NCI-H2227 treated with DMSO at 0.1 percent for 48 hours (cell line): ENCODE measurements around the gene ACVR2B.

Source experiments
- DNase-seq: peaks from one replicate; lab custom pipeline; 2025; lab: John Stamatoyannopoulos, UW

ACVR2B gene

DNA sequence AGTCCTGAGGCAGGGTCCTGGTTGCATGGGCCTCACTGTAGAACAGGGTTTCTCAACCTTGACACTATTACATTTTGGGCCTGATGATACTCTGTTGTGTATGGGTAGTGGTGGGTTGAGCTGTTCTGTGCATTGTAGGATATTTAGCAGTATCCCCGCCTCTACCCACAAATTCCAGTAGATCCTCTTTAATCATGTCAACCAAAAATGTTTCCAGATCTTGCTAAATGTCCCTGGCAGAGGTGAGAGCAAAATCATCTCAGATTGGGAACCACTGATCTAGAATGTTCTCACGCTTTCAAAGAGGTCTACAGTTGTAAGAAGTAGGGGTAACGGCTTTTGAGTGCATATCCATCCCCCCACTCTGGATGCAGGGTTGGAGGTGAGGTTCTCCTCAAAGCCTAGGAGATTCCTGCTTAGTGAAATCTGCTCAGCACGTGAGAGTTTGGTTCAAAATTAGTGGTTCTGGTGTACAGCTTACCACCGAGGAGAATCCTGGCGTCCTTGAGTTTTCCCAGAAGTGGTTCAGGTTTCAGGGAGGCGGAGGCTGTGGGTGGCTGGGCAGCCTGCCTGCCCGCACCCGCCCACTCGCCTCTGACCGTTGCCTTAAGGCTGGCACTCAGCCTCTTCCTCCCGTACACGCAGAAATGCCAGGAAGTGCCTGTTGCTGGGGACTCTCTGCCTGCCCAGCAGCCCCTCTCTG lies 5.3 kb downstream of the ACVR2B start:
- no peak for DNase-seq

DNA sequence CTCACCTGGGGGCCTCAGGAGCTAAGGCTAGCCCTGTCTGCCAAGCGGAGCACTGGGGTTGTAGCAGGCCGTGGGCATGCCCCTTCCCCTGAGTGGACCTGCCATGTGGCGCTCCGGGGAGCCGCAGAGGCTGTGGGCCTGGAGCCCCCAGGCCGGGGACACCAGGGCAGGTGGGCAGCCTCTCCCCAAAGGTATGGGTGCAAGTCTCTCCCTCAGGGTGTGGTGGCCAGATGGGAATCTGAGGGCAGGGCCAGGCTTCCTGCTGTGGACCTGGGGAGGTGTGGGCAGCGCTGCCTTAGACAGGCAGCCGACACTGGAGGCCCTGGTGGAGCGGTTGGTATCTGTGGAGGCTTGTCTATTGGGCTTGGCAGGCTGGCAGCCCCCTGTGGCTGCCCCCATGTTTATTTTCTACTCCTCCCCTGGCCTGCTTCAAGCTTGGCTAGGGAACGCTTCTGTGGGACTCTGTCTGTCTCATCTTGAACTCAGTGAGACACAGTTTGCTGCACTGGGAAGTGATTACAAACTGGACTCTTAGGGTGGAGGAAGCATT lies 5.9 kb downstream of the ACVR2B start:
- DNase-seq, result no peak

DNA sequence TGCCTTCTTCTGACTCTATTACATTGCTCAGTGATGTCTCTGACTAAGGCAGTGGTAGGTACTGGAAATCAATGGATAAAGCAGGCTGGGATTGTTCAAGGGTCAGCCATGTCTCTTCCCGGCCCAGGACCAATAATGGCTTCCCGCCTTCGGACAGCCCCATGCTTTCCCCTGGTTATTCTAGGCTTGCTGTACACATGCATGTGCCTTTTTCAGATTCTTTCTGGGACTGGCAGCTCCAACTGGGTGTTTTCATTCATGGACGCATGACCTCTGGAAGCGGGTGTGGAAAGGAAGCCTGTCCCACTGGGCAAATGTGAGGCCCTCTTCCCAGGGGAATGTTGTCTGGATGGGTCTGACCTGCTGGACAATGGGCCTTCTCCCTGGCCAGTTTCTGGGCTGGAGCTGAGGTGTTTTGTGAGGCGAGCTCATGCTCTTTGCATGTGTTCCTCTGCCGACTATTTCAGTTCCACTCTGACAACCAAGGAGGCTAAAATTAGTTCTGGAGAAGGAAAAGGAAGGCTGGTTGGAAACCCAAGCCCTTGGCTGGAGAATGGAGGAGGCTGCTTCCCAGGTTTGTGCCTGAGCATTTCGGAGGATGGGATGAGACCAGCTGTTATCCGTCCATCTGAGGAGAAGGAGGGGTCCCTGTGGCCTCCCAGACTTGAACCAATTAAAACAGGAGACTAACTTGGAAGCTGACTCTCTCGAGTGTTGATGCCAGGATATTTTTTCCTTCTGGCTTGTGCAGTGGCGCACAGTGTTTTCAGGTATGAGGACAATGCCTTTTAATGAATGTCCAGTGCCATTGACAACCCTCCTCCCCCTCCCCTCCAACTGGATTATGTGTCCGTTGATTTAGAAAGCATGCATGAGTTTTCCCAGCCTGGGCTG lies 6.9 kb downstream of the ACVR2B start:
- no peak for DNase-seq

GRCh38 chr3:38465588-38466154 lies 12.0 kb downstream of the ACVR2B start:
- no peak for DNase-seq

- DNase-seq, result no peak
Observed at GRCh38 chr3:38468765-38469164, 15.1 kb downstream of the ACVR2B start.

DNA sequence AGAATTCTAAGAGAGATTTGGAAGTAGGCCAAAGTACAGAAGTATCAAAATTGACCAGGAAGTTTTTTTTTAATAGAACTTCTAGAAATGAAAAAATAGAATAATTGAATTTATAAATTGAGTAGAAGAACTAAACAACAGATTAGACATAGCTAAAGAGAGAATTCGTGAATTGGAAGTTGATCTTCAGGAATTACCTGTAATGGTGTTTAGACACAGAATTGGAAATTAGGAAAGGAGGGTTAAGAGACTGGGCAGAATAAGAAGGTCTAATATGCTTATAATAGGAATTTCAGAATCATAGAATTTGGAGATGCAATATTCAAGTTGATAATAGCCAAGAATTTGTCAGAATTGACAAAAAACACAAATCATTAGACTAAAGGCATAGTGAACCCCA lies 16.2 kb downstream of the ACVR2B start:
- DNase-seq, result no peak

DNA sequence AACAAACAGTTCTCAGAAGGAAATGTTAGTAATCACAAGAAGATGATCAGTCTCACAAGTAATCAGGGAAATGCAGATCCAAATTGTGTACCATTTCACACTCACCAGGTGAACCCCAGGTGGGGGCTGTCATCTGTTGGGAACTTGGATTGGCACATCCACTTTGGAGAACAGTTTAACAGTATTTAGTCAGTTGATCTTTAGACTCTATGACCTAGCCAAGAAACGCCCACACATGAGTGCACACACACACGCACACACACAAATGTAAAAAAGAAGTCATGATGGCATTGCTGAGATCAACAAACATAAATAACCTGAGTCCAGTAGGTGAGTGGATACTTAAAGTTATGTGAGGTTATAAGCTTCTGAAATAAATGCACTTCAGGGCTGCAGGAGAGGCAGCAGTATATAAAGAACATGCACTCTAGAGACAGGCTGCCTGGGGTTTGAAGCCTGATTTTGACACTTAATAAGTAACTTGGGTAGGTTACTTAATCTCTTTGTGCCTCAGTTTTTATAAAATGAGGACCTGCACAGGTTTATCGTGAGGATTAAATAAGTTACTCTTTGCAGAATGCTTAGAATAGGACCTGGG lies 17.7 kb downstream of the ACVR2B start:
- no peak for DNase-seq

- DNase-seq, result no peak
Observed at GRCh38 chr3:38472342-38472741, 18.7 kb downstream of the ACVR2B start.

- no peak for DNase-seq
Observed at GRCh38 chr3:38473229-38473628, 19.5 kb downstream of the ACVR2B start.

- DNase-seq, result no peak
Observed at GRCh38 chr3:38474928-38475605, 21.4 kb downstream of the ACVR2B start.

- DNase-seq, result no peak
Observed at GRCh38 chr3:38475716-38476115, 22.0 kb downstream of the ACVR2B start.

- no peak for DNase-seq
Observed at GRCh38 chr3:38476157-38476756, 22.6 kb downstream of the ACVR2B start.

GRCh38 chr3:38477057-38477820 lies 23.5 kb downstream of the ACVR2B start:
- DNase-seq, result no peak

DNA sequence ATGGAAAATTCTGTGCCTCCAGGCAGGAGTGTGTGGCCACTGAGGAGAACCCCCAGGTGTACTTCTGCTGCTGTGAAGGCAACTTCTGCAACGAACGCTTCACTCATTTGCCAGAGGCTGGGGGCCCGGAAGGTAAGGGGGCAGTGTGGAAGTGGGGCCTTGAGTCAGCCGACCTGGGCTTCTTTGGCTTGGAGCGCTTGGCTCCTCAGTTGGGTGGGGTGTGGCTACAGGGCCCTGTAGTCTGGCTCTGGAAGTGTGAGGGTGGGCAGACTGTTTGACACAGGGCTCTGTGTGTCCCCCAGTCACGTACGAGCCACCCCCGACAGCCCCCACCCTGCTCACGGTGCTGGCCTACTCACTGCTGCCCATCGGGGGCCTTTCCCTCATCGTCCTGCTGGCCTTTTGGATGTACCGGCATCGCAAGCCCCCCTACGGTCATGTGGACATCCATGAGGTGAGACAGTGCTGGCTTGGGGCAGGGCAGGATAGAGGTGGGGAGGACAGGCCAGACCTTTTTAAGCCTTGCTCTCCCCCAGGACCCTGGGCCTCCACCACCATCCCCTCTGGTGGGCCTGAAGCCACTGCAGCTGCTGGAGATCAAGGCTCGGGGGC lies 24.3 kb downstream of the ACVR2B start:
- DNase-seq, result no peak

DNA sequence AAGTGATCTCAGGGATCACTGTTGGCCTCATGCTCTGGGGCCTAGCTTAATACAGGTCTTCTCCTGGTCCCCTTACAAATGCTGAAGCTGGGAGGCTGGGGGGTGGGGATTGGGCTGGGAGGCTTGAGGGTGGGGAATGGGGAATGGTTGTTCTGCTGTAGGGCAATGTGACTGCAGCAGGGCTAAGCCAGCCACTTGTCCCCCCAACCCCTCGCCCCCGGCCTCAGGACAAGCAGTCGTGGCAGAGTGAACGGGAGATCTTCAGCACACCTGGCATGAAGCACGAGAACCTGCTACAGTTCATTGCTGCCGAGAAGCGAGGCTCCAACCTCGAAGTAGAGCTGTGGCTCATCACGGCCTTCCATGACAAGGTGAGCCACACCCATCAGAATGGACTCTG lies 25.2 kb downstream of the ACVR2B start:
- DNase-seq, result no peak

DNA sequence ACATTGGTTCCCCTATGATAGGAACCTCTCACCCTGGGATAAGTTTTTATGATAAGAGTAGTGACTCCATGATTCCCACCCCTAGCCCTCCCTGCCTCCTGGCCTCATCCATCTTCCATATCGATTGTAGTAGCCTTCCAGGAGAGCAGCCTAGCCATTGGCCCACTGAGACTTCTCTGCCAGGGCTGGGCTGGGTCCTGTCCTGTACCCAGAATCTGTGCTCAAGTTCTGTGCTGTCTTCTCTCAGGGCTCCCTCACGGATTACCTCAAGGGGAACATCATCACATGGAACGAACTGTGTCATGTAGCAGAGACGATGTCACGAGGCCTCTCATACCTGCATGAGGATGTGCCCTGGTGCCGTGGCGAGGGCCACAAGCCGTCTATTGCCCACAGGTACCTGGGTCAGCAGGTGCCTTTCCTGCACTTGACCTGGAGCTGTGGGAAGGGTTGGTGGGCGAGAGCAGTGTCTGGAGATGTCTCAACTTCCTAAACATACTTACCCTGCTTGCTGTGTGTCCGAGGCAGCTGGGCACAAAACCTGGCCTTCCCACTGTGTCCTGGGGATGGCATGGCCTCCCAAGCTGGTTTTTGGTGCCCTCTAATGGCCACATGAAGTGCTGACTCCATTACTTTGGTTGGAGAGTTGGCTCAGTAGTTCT lies 25.9 kb downstream of the ACVR2B start:
- peak; percentile 3 for DNase-seq

GRCh38 chr3:38480093-38480445 lies 26.4 kb downstream of the ACVR2B start:
- DNase-seq, result no peak

DNA sequence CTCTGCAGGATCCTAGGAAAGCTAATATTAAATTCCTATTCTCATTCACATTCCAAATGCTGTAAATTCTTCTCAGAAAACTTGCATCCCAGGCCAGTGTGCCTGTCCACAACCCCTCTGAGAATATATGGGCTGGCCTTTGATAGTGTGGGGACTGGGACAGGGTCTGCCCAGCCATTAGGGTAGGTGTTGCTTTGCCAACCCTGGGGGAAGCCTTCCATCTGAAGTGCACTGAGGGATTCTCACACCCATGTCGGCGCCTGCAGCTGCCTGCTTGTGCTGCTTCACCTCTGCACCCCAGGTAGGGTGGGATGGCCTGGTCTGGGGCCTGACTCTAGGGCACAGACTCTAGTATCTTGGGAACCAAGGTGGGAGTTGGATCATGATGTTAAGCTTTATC lies 27.2 kb downstream of the ACVR2B start:
- DNase-seq, result no peak

GRCh38 chr3:38482951-38483350 lies 29.3 kb downstream of the ACVR2B start:
- DNase-seq, result no peak

DNA sequence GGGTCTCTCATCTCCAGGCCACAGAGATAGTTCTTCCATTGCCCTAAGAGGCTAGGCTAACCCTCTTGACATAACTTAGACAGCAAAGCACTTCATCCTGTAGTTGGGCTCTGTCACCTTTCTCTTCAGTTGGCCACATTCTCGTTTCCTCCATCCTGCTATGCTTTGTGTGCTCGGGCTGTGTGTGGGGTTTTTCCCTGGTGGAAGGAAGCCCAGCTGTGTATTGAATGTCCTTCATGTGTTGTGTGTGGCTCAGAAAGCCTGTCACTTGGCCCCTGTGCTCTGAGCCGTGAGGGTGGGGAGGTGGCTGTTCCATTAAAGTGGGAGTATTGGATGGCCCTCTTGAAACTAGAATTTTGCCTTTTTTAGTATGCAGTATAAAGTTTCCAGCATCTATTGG lies 33.6 kb downstream of the ACVR2B start:
- DNase-seq, result no peak
